Measurements from ENCODE around the gene FRMD5.

GRCh38 chr15:43889042-43889441, 306.0 kb downstream of the FRMD5 start:
- TF ChIP-seq CTCF (IDR thresholded peaks at IDR 0.05) (no peak), POLR2A (IDR thresholded peaks at IDR 0.05) (no peak)
